Testis (tissue), 2 donors: Measurements from ENCODE around the gene ELOA.

Experiments
- POLR2A ChIP-seq: fragments of 450-650 bp; IDR thresholded peaks from one replicate; pipeline ENCODE4 v1.6.1; 2017; ENCODE audit warnings: antibody characterized with exemption, mild to moderate bottlenecking, moderate library complexity
- TF ChIP-seq, protein P1 (sequence below), 3 experiments: fragments of 450-650 bp in 2 of 3; fragments of 200-600 bp in 1 of 3; sonication (generic) in 1 of 3; IDR thresholded peaks; one replicate each; pipeline ENCODE4 v1.5.1; 2016 to 2019; ENCODE audit warnings: antibody characterized with exemption in 3 of 3, mild to moderate bottlenecking in 2 of 3, moderate library complexity in 1 of 3

GRCh38 chr1:23809751-23810171, 66.5 kb downstream of the ELOA start:
- TF ChIP-seq, protein P1, sequence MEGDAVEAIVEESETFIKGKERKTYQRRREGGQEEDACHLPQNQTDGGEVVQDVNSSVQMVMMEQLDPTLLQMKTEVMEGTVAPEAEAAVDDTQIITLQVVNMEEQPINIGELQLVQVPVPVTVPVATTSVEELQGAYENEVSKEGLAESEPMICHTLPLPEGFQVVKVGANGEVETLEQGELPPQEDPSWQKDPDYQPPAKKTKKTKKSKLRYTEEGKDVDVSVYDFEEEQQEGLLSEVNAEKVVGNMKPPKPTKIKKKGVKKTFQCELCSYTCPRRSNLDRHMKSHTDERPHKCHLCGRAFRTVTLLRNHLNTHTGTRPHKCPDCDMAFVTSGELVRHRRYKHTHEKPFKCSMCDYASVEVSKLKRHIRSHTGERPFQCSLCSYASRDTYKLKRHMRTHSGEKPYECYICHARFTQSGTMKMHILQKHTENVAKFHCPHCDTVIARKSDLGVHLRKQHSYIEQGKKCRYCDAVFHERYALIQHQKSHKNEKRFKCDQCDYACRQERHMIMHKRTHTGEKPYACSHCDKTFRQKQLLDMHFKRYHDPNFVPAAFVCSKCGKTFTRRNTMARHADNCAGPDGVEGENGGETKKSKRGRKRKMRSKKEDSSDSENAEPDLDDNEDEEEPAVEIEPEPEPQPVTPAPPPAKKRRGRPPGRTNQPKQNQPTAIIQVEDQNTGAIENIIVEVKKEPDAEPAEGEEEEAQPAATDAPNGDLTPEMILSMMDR (IDR thresholded peaks at IDR 0.05): peak; percentile 38 to 60 (median 47)
- TF ChIP-seq POLR2A: no peak
